ENCODE data around the gene UBE2J2. TPM values are rescaled to one million over a fixed set of nuclear protein-coding genes. Genes with fewer than 3 reads are reported as not detected.
A peak's percentile ranks its signal among the peaks of the same experiment; 100 is the strongest.

Gene UBE2J2
- total and polyA plus RNA-seq, 2 of the 13 experiments (the other 11 are each of a cell fraction or from before 2014, with no cell fraction given): 25.4 to 29.4 TPM

DNA sequence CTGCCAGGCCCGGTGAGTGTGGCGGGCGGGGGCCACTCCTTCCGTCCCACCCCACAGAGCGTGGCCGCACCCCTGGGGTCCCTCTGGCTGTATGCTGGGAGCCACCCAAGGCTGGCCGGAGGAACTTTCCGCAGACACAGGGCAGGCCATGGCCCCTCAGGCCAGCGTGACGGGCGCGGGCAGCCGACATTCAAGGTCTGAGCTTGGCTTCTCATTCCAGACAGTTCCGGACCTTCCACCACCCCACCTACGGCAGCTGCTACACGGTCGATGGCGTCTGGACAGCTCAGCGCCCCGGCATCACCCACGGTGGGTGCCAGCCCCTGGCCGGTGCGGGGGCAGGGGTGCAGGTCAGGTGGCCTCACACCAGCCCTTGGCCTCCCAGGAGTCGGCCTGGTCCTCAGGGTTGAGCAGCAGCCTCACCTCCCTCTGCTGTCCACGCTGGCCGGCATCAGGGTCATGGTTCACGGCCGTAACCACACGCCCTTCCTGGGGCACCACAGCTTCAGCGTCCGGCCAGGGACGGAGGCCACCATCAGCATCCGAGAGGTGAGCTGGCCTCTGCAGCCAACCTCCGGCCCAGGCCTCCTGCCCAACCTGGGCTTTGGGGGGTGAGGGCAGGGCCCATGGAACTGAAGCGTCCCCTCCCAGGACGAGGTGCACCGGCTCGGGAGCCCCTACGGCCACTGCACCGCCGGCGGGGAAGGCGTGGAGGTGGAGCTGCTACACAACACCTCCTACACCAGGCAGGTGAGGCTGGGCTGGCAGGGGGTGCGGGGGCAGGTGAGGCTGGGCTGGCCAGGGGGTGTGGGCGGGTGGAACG is 13.8 kb upstream of the UBE2J2 start (continued):
- TF ChIP-seq, protein P1, sequence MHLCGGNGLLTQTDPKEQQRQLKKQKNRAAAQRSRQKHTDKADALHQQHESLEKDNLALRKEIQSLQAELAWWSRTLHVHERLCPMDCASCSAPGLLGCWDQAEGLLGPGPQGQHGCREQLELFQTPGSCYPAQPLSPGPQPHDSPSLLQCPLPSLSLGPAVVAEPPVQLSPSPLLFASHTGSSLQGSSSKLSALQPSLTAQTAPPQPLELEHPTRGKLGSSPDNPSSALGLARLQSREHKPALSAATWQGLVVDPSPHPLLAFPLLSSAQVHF (CRISPR knock-in tag; IDR thresholded peaks at IDR 0.05): no peak
- no peak for TF ChIP-seq ZNF30 (CRISPR knock-in tag; IDR thresholded peaks at IDR 0.05)
- TF ChIP-seq SYNCRIP (IDR thresholded peaks at IDR 0.05; ENCODE audit: insufficient read depth, low read depth, low read length): no peak
- TF ChIP-seq ZNF383 (CRISPR knock-in tag; IDR thresholded peaks at IDR 0.05; ENCODE audit: borderline replicate concordance): 0 out of 2 replicates have a peak, but pooled peaks have one; percentile 45
- 0 out of 2 replicates have a peak, but pooled peaks have one; percentile 27 for TF ChIP-seq ZNF563 (CRISPR knock-in tag; IDR thresholded peaks at IDR 0.05)
- peak; percentile 24; the same call in 1 of the 2 replicates for TF ChIP-seq FOXA3 (CRISPR knock-in tag; IDR thresholded peaks at IDR 0.05)
- no peak for TF ChIP-seq FOXA1 (IDR thresholded peaks at IDR 0.05)
- TF ChIP-seq FOXA1 (CRISPR knock-in tag; IDR thresholded peaks at IDR 0.05): no peak
- 0 out of 2 replicates have a peak, but pooled peaks have one; percentile 31 for TF ChIP-seq ZNF230 (CRISPR knock-in tag; IDR thresholded peaks at IDR 0.05)
- peak; percentile 78 for TF ChIP-seq ZNF547 (CRISPR knock-in tag; IDR thresholded peaks at IDR 0.05)
- TF ChIP-seq NAIF1 (CRISPR knock-in tag; IDR thresholded peaks at IDR 0.05; ENCODE audit: borderline replicate concordance): no peak
- TF ChIP-seq ZNF260 (CRISPR knock-in tag; IDR thresholded peaks at IDR 0.05; ENCODE audit: borderline replicate concordance, low read depth): no peak
- TF ChIP-seq RXRA (CRISPR knock-in tag; IDR thresholded peaks at IDR 0.05): peak; percentile 55; the same call in 1 of the 2 replicates
- TF ChIP-seq ZFAT (CRISPR knock-in tag; conservative IDR thresholded peaks at IDR 0.05): no peak
- no peak for TF ChIP-seq SNRNP70 (IDR thresholded peaks at IDR 0.05; ENCODE audit: low read depth, low read length)
- TF ChIP-seq, protein P2, sequence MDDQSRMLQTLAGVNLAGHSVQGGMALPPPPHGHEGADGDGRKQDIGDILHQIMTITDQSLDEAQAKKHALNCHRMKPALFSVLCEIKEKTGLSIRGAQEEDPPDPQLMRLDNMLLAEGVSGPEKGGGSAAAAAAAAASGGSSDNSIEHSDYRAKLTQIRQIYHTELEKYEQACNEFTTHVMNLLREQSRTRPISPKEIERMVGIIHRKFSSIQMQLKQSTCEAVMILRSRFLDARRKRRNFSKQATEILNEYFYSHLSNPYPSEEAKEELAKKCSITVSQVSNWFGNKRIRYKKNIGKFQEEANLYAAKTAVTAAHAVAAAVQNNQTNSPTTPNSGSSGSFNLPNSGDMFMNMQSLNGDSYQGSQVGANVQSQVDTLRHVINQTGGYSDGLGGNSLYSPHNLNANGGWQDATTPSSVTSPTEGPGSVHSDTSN (CRISPR knock-in tag; IDR thresholded peaks at IDR 0.05; ENCODE audit: borderline replicate concordance): no peak
- no peak for TF ChIP-seq FOXM1 (CRISPR knock-in tag; IDR thresholded peaks at IDR 0.05)
- no peak for TF ChIP-seq PTBP1 (IDR thresholded peaks at IDR 0.05; ENCODE audit: low read depth, low read length, poor library complexity, severe bottlenecking)
- TF ChIP-seq ZNF879 (CRISPR knock-in tag; IDR thresholded peaks at IDR 0.05): no peak
- no peak for TF ChIP-seq SP5 (CRISPR knock-in tag; IDR thresholded peaks at IDR 0.05; ENCODE audit: borderline replicate concordance, low read depth)
- peak; percentile 74 for TF ChIP-seq ZKSCAN5 (CRISPR knock-in tag; IDR thresholded peaks at IDR 0.05)
- TF ChIP-seq, protein P3, sequence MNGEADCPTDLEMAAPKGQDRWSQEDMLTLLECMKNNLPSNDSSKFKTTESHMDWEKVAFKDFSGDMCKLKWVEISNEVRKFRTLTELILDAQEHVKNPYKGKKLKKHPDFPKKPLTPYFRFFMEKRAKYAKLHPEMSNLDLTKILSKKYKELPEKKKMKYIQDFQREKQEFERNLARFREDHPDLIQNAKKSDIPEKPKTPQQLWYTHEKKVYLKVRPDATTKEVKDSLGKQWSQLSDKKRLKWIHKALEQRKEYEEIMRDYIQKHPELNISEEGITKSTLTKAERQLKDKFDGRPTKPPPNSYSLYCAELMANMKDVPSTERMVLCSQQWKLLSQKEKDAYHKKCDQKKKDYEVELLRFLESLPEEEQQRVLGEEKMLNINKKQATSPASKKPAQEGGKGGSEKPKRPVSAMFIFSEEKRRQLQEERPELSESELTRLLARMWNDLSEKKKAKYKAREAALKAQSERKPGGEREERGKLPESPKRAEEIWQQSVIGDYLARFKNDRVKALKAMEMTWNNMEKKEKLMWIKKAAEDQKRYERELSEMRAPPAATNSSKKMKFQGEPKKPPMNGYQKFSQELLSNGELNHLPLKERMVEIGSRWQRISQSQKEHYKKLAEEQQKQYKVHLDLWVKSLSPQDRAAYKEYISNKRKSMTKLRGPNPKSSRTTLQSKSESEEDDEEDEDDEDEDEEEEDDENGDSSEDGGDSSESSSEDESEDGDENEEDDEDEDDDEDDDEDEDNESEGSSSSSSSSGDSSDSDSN (CRISPR knock-in tag; IDR thresholded peaks at IDR 0.05): peak; percentile 97
- TF ChIP-seq ZNF441 (CRISPR knock-in tag; IDR thresholded peaks at IDR 0.05; ENCODE audit: borderline replicate concordance): peak; percentile 41; the same call in 1 of the 2 replicates
- no peak for TF ChIP-seq RELA (CRISPR knock-in tag; IDR thresholded peaks at IDR 0.05)

All from HepG2 (cell line).